ENCODE results near the gene RNF144B.

Gene RNF144B

GRCh38 chr6:18410412-18410811 is 23.3 kb downstream of the RNF144B start:
- peaks cover 12% of the 10 kb centered on the region for H3K79me1 ChIP-seq (replicated peaks; ENCODE audit: low read length, poor library complexity, severe bottlenecking)
- no peak overlapping the region for H3K27ac ChIP-seq (ENCODE audit: low read length, poor library complexity, severe bottlenecking)
- no peak overlapping the region for H2BK120ac ChIP-seq (ENCODE audit: low read depth, low read length)
- no peak overlapping the region for H4K91ac ChIP-seq (ENCODE audit: low read length)
- H3K9me3 ChIP-seq (ENCODE audit: control insufficient read depth, low read length): no peaks in the 10 kb centered on the region
- WGBS: 91% methylated on average over 3 of the region's 3 CpGs
- H3K4me1 ChIP-seq (ENCODE audit: control insufficient read depth, insufficient read depth, low read depth, low read length): peaks cover 5% of the 10 kb centered on the region
- no peak overlapping the region for H2AK5ac ChIP-seq (ENCODE audit: low read length, severe bottlenecking)
- no peak overlapping the region for H2AFZ ChIP-seq (ENCODE audit: low read depth, low read length)
- H3K14ac ChIP-seq (ENCODE audit: low read length in 2 of 2): no peak overlapping the region
- H3K9ac ChIP-seq (ENCODE audit: low read length): no peak overlapping the region
- no peak overlapping the region for H2BK5ac ChIP-seq (ENCODE audit: low read depth, low read length, poor library complexity, severe bottlenecking)
- no peak overlapping the region for H3K18ac ChIP-seq (ENCODE audit: low read depth in 1 of 2, low read length in 2 of 2)
- H2BK12ac ChIP-seq (ENCODE audit: low read length in 2 of 2): no peak overlapping the region
- no peak overlapping the region for H2BK15ac ChIP-seq (ENCODE audit: low read depth, poor library complexity, severe bottlenecking)
- no peak overlapping the region for H4K8ac ChIP-seq (ENCODE audit: low read length)
- H3K23ac ChIP-seq (ENCODE audit: low read length in 2 of 2): no peak overlapping the region
- no peaks in the 10 kb centered on the region for H3K27me3 ChIP-seq (ENCODE audit: control insufficient read depth in 1 of 2, insufficient read depth in 1 of 2, low read length in 2 of 2)
- peaks cover 0 to 3% of the 10 kb centered on the region in 2 experiments for H3K36me3 ChIP-seq (ENCODE audit: control insufficient read depth in 1 of 2, insufficient read depth in 2 of 2, low read depth in 1 of 2, low read length in 2 of 2)
- DNase-seq: no peak
- H3K4ac ChIP-seq (ENCODE audit: low read depth in 1 of 2, low read length in 2 of 2): no peak overlapping the region
- no peak overlapping the region for H3K4me3 ChIP-seq (ENCODE audit: insufficient read depth in 1 of 2, low read depth in 1 of 2, low read length in 2 of 2)
- no peak overlapping the region for H3K4me2 ChIP-seq (ENCODE audit: low read length, poor library complexity, severe bottlenecking)

GRCh38 chr6:18412068-18412467 is 24.9 kb downstream of the RNF144B start:
- Histone ChIP-seq H3K4me2 (ENCODE audit: low read length, poor library complexity, severe bottlenecking) (no peak overlapping the region), H3K9ac (ENCODE audit: low read length) (no peak overlapping the region), H3K4me1 (ENCODE audit: control insufficient read depth, insufficient read depth, low read depth, low read length) (peaks cover 1% of the 10 kb centered on the region), H2BK120ac (ENCODE audit: low read depth, low read length) (no peak overlapping the region), H3K4me3 (ENCODE audit: insufficient read depth in 1 of 2, low read depth in 1 of 2, low read length in 2 of 2) (no peak overlapping the region), H3K27me3 (ENCODE audit: control insufficient read depth in 1 of 2, insufficient read depth in 1 of 2, low read length in 2 of 2) (no peaks in the 10 kb centered on the region), H2BK15ac (ENCODE audit: low read depth, poor library complexity, severe bottlenecking) (no peak overlapping the region), H3K14ac (ENCODE audit: low read length in 2 of 2) (no peak overlapping the region), H3K36me3 (ENCODE audit: control insufficient read depth in 1 of 2, insufficient read depth in 2 of 2, low read depth in 1 of 2, low read length in 2 of 2) (peaks cover 0 to 3% of the 10 kb centered on the region in 2 experiments), H3K23ac (ENCODE audit: low read length in 2 of 2) (no peak overlapping the region), H2AFZ (ENCODE audit: low read depth, low read length) (no peak overlapping the region), H2AK5ac (ENCODE audit: low read length, severe bottlenecking) (no peak overlapping the region), H4K91ac (ENCODE audit: low read length) (no peak overlapping the region), H3K4ac (ENCODE audit: low read depth in 1 of 2, low read length in 2 of 2) (no peak overlapping the region), H2BK12ac (ENCODE audit: low read length in 2 of 2) (no peak overlapping the region), H3K27ac (ENCODE audit: low read length, poor library complexity, severe bottlenecking) (no peak overlapping the region), H2BK5ac (ENCODE audit: low read depth, low read length, poor library complexity, severe bottlenecking) (no peak overlapping the region), H3K79me1 (replicated peaks; ENCODE audit: low read length, poor library complexity, severe bottlenecking) (peaks cover 8% of the 10 kb centered on the region), H3K18ac (ENCODE audit: low read depth in 1 of 2, low read length in 2 of 2) (no peak overlapping the region), H4K8ac (ENCODE audit: low read length) (no peak overlapping the region), H3K9me3 (ENCODE audit: control insufficient read depth, low read length) (no peaks in the 10 kb centered on the region)
- no CpG with 5 or more reads among the region's 1 CpG for WGBS
- no peak for DNase-seq

- Histone ChIP-seq H3K18ac (ENCODE audit: low read depth in 1 of 2, low read length in 2 of 2) (no peak overlapping the region), H3K14ac (ENCODE audit: low read length in 2 of 2) (no peak overlapping the region)
These were observed 25.5 kb downstream of the RNF144B start for GRCh38 chr6:18412644-18413043.

DNA sequence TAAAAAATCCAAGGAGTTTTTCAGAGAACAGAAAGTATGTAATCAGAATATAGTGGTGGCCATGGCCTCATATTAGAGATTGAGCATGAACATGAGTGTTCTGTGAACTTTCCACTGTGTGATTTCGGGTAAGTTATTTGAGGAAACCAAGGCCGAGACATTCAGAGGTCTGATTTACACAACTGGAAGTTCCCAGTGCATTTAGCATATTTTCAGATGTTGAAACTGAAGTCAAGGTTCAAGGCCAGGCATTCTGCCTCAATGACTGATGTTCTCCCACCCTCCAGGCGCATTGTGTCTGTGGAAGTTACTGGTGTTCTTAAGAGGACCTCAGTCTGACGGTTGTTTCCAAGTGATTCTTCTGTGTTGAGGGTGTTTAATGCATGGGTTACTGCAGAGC is 26.2 kb downstream of the RNF144B start:
- Histone ChIP-seq H2BK120ac (ENCODE audit: low read depth, low read length) (no peak overlapping the region), H3K4me2 (ENCODE audit: low read length, poor library complexity, severe bottlenecking) (no peak overlapping the region), H3K27me3 (ENCODE audit: control insufficient read depth in 1 of 2, insufficient read depth in 1 of 2, low read length in 2 of 2) (no peaks in the 10 kb centered on the region), H3K4ac (ENCODE audit: low read depth in 1 of 2, low read length in 2 of 2) (no peak overlapping the region), H3K23ac (ENCODE audit: low read length in 2 of 2) (no peak overlapping the region), H2BK5ac (ENCODE audit: low read depth, low read length, poor library complexity, severe bottlenecking) (no peak overlapping the region), H3K18ac (ENCODE audit: low read depth in 1 of 2, low read length in 2 of 2) (no peak overlapping the region), H3K27ac (ENCODE audit: low read length, poor library complexity, severe bottlenecking) (no peak overlapping the region), H3K9ac (ENCODE audit: low read length) (no peak overlapping the region), H4K8ac (ENCODE audit: low read length) (no peak overlapping the region), H2BK12ac (ENCODE audit: low read length in 2 of 2) (no peak overlapping the region), H3K4me3 (ENCODE audit: insufficient read depth in 1 of 2, low read depth in 1 of 2, low read length in 2 of 2) (no peak overlapping the region), H3K9me3 (ENCODE audit: control insufficient read depth, low read length) (no peaks in the 10 kb centered on the region), H3K14ac (ENCODE audit: low read length in 2 of 2) (no peak overlapping the region), H3K4me1 (ENCODE audit: control insufficient read depth, insufficient read depth, low read depth, low read length) (peaks cover 1% of the 10 kb centered on the region), H3K79me1 (replicated peaks; ENCODE audit: low read length, poor library complexity, severe bottlenecking) (peaks cover 8% of the 10 kb centered on the region), H2AFZ (ENCODE audit: low read depth, low read length) (no peak overlapping the region), H4K91ac (ENCODE audit: low read length) (no peak overlapping the region), H2AK5ac (ENCODE audit: low read length, severe bottlenecking) (no peak overlapping the region), H3K36me3 (ENCODE audit: control insufficient read depth in 1 of 2, insufficient read depth in 2 of 2, low read depth in 1 of 2, low read length in 2 of 2) (peaks cover 0 to 2% of the 10 kb centered on the region in 2 experiments), H2BK15ac (ENCODE audit: low read depth, poor library complexity, severe bottlenecking) (no peak overlapping the region)
- DNase-seq: no peak
- 99% methylated on average over 4 of the region's 4 CpGs for WGBS

More at GRCh38 chr6:18412644-18413043, 25.5 kb downstream of the RNF144B start:
- Histone ChIP-seq H2BK15ac (ENCODE audit: low read depth, poor library complexity, severe bottlenecking) (no peak overlapping the region), H3K9me3 (ENCODE audit: control insufficient read depth, low read length) (no peaks in the 10 kb centered on the region), H2BK120ac (ENCODE audit: low read depth, low read length) (no peak overlapping the region), H3K27me3 (ENCODE audit: control insufficient read depth in 1 of 2, insufficient read depth in 1 of 2, low read length in 2 of 2) (no peaks in the 10 kb centered on the region), H2AK5ac (ENCODE audit: low read length, severe bottlenecking) (no peak overlapping the region), H3K79me1 (replicated peaks; ENCODE audit: low read length, poor library complexity, severe bottlenecking) (peaks cover 8% of the 10 kb centered on the region), H3K4me1 (ENCODE audit: control insufficient read depth, insufficient read depth, low read depth, low read length) (peaks cover 1% of the 10 kb centered on the region), H2BK12ac (ENCODE audit: low read length in 2 of 2) (no peak overlapping the region), H3K4ac (ENCODE audit: low read depth in 1 of 2, low read length in 2 of 2) (no peak overlapping the region), H3K23ac (ENCODE audit: low read length in 2 of 2) (no peak overlapping the region), H4K91ac (ENCODE audit: low read length) (no peak overlapping the region), H3K9ac (ENCODE audit: low read length) (no peak overlapping the region), H4K8ac (ENCODE audit: low read length) (no peak overlapping the region), H2BK5ac (ENCODE audit: low read depth, low read length, poor library complexity, severe bottlenecking) (no peak overlapping the region), H3K4me2 (ENCODE audit: low read length, poor library complexity, severe bottlenecking) (no peak overlapping the region), H3K36me3 (ENCODE audit: control insufficient read depth in 1 of 2, insufficient read depth in 2 of 2, low read depth in 1 of 2, low read length in 2 of 2) (peaks cover 0 to 3% of the 10 kb centered on the region in 2 experiments), H2AFZ (ENCODE audit: low read depth, low read length) (no peak overlapping the region), H3K4me3 (ENCODE audit: insufficient read depth in 1 of 2, low read depth in 1 of 2, low read length in 2 of 2) (no peak overlapping the region), H3K27ac (ENCODE audit: low read length, poor library complexity, severe bottlenecking) (no peak overlapping the region)
- no CpG with 5 or more reads among the region's 1 CpG for WGBS
- DNase-seq: no peak

All from mesenchymal stem cell (in vitro differentiated cells and primary cell).